ENCODE measurements around the gene GABRG3.

GRCh38 chr15:27461181-27461580, 490.2 kb downstream of the GABRG3 start:
- no peak for TF ChIP-seq CTCF (IDR thresholded peaks at IDR 0.05; ENCODE audit: low read depth, low read length, missing input control)
- TF ChIP-seq MAX (IDR thresholded peaks at IDR 0.05), result no peak
- TF ChIP-seq GABPA (IDR thresholded peaks at IDR 0.05 in 1 of 2, conservative IDR thresholded peaks at IDR 0.05 in 1 of 2), result no peak

Data from liver (tissue), 3 donors.